Endothelial cell of umbilical vein (primary cell): ENCODE measurements around the gene UVRAG. TPM values are rescaled to one million over a fixed set of nuclear protein-coding genes. Genes with fewer than 3 reads are reported as not detected.

Experiments
- BruUV-seq: library from RNA; stranded (reverse); fragments of 400-500 nt; replicated peaks from 2 replicates; lab custom pipeline; 2021; lab: Mats Ljungman, UMichigan
- CTCF ChIA-PET: fragments of 300-600, 350-600 bp; sonication (Branson Sonifier 250); formaldehyde crosslinking; loops from one replicate; lab custom pipeline; 2021; ENCODE audit warnings: antibody characterized with exemption, inconsistent platforms; lab: Charles Lee
- POLR2A ChIA-PET: fragments of 300-600, 350-600 bp; sonication (Branson Sonifier 250); formaldehyde crosslinking; loops from one replicate; lab custom pipeline; 2021; ENCODE audit warnings: antibody characterized with exemption, inconsistent platforms; lab: Charles Lee
- DNase-seq: peaks from one replicate; pipeline ENCODE4 v3.0.0-alpha.2; 2011; ENCODE audit warnings: low read depth, low spot score
- FAIRE-seq: peaks from 2 replicates; lab custom pipeline; 2011; peaks lifted over from hg19 to GRCh38; lab: Jason Lieb, UNC
- H2AFZ ChIP-seq: 2 replicates; pipeline ENCODE4 v1.6.0; 2012; ENCODE audit warnings: low read depth, low read length, control low read depth, inconsistent platforms
- H3K27ac ChIP-seq: 2 replicates; pipeline ENCODE4 v1.5.1; 2011; ENCODE audit warnings: low read depth, mild to moderate bottlenecking, control low read depth, low read length, moderate library complexity; ENCODE audit not compliant: insufficient read depth
- H3K27me3 ChIP-seq, 2 experiments: 2 replicates each; pipeline versions ENCODE4 v1.6.0 to v1.6.1; 2011; ENCODE audit warnings: low read length in 2 of 2, mixed read lengths in 1 of 2; ENCODE audit not compliant: control insufficient read depth in 2 of 2, insufficient read depth in 2 of 2
- H3K36me3 ChIP-seq, 2 experiments: 2 replicates in 1 of 2; 3 replicates in 1 of 2; pipeline ENCODE4 v1.5.1; 2011; ENCODE audit warnings: low read length in 2 of 2, mild to moderate bottlenecking in 1 of 2, moderate library complexity in 1 of 2; ENCODE audit not compliant: control insufficient read depth in 2 of 2, insufficient read depth in 2 of 2; ENCODE audit errors: extremely low read depth in 1 of 2
- H3K4me1 ChIP-seq: 3 replicates; pipeline ENCODE4 v1.5.1; 2011; ENCODE audit warnings: mild to moderate bottlenecking, low read length; ENCODE audit not compliant: control insufficient read depth, insufficient read depth; ENCODE audit errors: extremely low read depth
- H3K4me2 ChIP-seq: 2 replicates; pipeline ENCODE4 v1.6.1; 2011; ENCODE audit warnings: low read length, control low read depth, mixed read lengths; ENCODE audit not compliant: insufficient read depth
- H3K4me3 ChIP-seq, 3 experiments: fragments of 200-600 bp in 1 of 3; sonication (generic), shearing (Covaris generic) in 1 of 3; replicated peaks in 1 of 3; 2 replicates each; pipeline ENCODE4 v1.5.1; 2011 to 2016; ENCODE audit warnings: control low read depth in 3 of 3, low read length in 3 of 3, mild to moderate bottlenecking in 2 of 3, inconsistent platforms in 1 of 3, low read depth in 1 of 3, moderate library complexity in 1 of 3; ENCODE audit not compliant: insufficient read depth in 1 of 3
- H3K79me2 ChIP-seq: 2 replicates; pipeline ENCODE4 v1.6.0; 2012; ENCODE audit warnings: low read length, inconsistent platforms; ENCODE audit not compliant: control insufficient read depth, insufficient read depth
- H3K9ac ChIP-seq: replicated peaks from 2 replicates; pipeline ENCODE3; 2011; ENCODE audit warnings: low read length, control low read depth; ENCODE audit not compliant: insufficient read depth; ENCODE audit errors: extremely low read depth
- H3K9me1 ChIP-seq: replicated peaks from 3 replicates; pipeline ENCODE4 v1.6.0; 2011; ENCODE audit warnings: mild to moderate bottlenecking, low read length; ENCODE audit not compliant: control insufficient read depth, insufficient read depth; ENCODE audit errors: extremely low read depth
- H3K9me3 ChIP-seq: replicated peaks from 2 replicates; pipeline ENCODE4 v1.5.1; 2012; ENCODE audit warnings: low read length, inconsistent platforms; ENCODE audit not compliant: control insufficient read depth, insufficient read depth
- H4K20me1 ChIP-seq: replicated peaks from 2 replicates; pipeline ENCODE3; 2011; ENCODE audit warnings: mild to moderate bottlenecking, low read length; ENCODE audit not compliant: control insufficient read depth, insufficient read depth; ENCODE audit errors: extremely low read depth
- FOS ChIP-seq: IDR thresholded peaks from 2 replicates; pipeline ENCODE4 v1.6.1; 2011; ENCODE audit warnings: mild to moderate bottlenecking, low read length, moderate library complexity, borderline replicate concordance; ENCODE audit not compliant: insufficient read depth
- MYC ChIP-seq: IDR thresholded peaks from one replicate; pipeline ENCODE4 v1.6.1; 2011; ENCODE audit warnings: mild to moderate bottlenecking, low read depth, low read length
- dilution Hi-C: fragments of 300-500 bp; cut with MboI; formaldehyde crosslinking; loops from one replicate; pipeline ENCODE4 v1.15.0; 2019; ENCODE audit warnings: low sequenced_read_pairs; ENCODE audit not compliant: extremely low pct_ligation_motif_present
- intact Hi-C: fragments of 100-400 bp; cut with micrococcal nuclease; formaldehyde crosslinking; loops from one replicate; pipeline ENCODE4 v1.10.0; 2022
- polyA plus RNA-seq, 4 experiments: library from polyadenylated mRNA; depleted of rRNA in 3 of 4; stranded (reverse) in 3 of 4; unstranded in 1 of 4; fragments of >200 nt; gene quantifications; 2 replicates each; pipeline versions ENCODE4 v1.2.1 to v1.2.3, GENCODE V29; 2011 to 2012; ENCODE audit warnings: missing spikeins in 1 of 4
- total RNA-seq: library from RNA; stranded (reverse); gene quantifications from 2 replicates; pipeline ENCODE4 v1.2.3, GENCODE V29; 2021

The UVRAG gene
- total and polyA plus RNA-seq, 2 donors (not counting 3 experiments of a cell fraction or from before 2014, with no cell fraction given): 21.2 to 65.6 TPM

GRCh38 chr11:75796091-75796435 is 18.9 kb upstream of the UVRAG start:
- H4K20me1 ChIP-seq: no peaks in the 10 kb centered on the region
- BruUV-seq: no TSS peak
- H3K9ac ChIP-seq: no peak overlapping the region
- dilution Hi-C loops (no loop called here), intact Hi-C loops (no loop called here)
- ChIA-PET CTCF (interaction anchor here (0.7 to 1.2 kb wide), 2 partner anchors 10 to 72 kb away, joined by 3 read pairs; no protein-coding TSS in a partner anchor), POLR2A (no interaction called here)
- DNase-seq (no peak), FAIRE-seq (no peak)
- no peaks in the 10 kb centered on the region for H3K9me3 ChIP-seq
- H3K4me3 ChIP-seq: no peak overlapping the region
- no peak overlapping the region for H3K27ac ChIP-seq
- H3K4me2 ChIP-seq: no peak overlapping the region
- H3K4me1 ChIP-seq: peaks cover 4% of the 10 kb centered on the region
- H3K36me3 ChIP-seq: no peaks in the 10 kb centered on the region
- no peaks in the 10 kb centered on the region for H3K27me3 ChIP-seq
- no peak for TF ChIP-seq MYC
- H3K9me1 ChIP-seq: no peaks in the 10 kb centered on the region
- no peak overlapping the region for H2AFZ ChIP-seq
- no peaks in the 10 kb centered on the region for H3K79me2 ChIP-seq

GRCh38 chr11:75797116-75797515 is 17.9 kb upstream of the UVRAG start:
- DNase-seq: no peak
- Histone ChIP-seq H3K9me3 (no peaks in the 10 kb centered on the region), H3K79me2 (no peaks in the 10 kb centered on the region), H3K4me3 (no peak overlapping the region), H3K4me1 (peaks cover 4% of the 10 kb centered on the region), H3K36me3 (no peaks in the 10 kb centered on the region), H3K9ac (no peak overlapping the region), H2AFZ (no peak overlapping the region), H3K27me3 (no peaks in the 10 kb centered on the region), H3K27ac (no peak overlapping the region), H3K4me2 (no peak overlapping the region), H3K9me1 (no peaks in the 10 kb centered on the region), H4K20me1 (no peaks in the 10 kb centered on the region)
- TF ChIP-seq FOS: no peak
- no TSS peak for BruUV-seq
- intact Hi-C loops (no loop called here), dilution Hi-C loops (no loop called here)
- CTCF ChIA-PET: interaction anchor here (1.3 kb wide), 1 partner anchor 74 kb away, joined by 5 read pairs; no protein-coding TSS in a partner anchor
- no peak for FAIRE-seq
- POLR2A ChIA-PET: no interaction called here
